Measurements from ENCODE around the gene ARHGAP32. TPM values are rescaled to one million over a fixed set of nuclear protein-coding genes. Genes with fewer than 3 reads are reported as not detected.

The ARHGAP32 gene
- total RNA-seq, 2 experiments from 2014 or later: 8.7 to 10.0 TPM

DNA sequence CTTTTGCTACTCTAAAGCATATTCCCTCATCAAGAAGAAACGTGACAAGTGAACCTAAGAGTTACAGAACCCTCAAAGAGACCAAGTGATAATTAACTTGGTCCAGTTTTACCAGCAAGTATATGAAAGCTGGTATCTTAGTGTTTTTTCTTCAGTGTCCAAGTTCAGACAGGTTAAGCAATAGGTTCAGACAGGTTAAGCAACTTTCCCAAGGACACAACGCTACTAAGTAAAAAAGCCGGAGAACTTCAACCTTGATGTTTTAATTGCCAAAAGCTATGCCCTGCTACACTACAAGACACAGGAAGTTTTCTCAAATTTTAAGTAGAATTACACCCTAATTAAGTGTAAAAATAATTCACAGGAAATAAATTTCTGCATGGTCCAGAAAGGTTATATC, 30.0 kb upstream of the ARHGAP32 start:
- H3K4me1 ChIP-seq (ENCODE audit: insufficient read depth, low read length): no peaks in the 10 kb centered on the region
- ATAC-seq (ENCODE audit: poor library complexity): no peak

GRCh38 chr11:129215506-129216245, 23.6 kb upstream of the ARHGAP32 start:
- no peaks in the 10 kb centered on the region for H3K27me3 ChIP-seq (ENCODE audit: control insufficient read depth in 1 of 2, insufficient read depth in 2 of 2, low read length in 2 of 2)
- H3K36me3 ChIP-seq (ENCODE audit: insufficient read depth, low read length): no peaks in the 10 kb centered on the region
- no peak for ATAC-seq (ENCODE audit: poor library complexity)
- POLR2A ChIA-PET: no interaction called here
- H3K4me1 ChIP-seq (ENCODE audit: insufficient read depth, low read length): no peaks in the 10 kb centered on the region
- no peaks in the 10 kb centered on the region for H3K36me3 Mint-ChIP-seq (ENCODE audit: low read depth)
- H3K4me1 Mint-ChIP-seq (ENCODE audit: low read depth): no peaks in the 10 kb centered on the region
- intact Hi-C loops (cut with DNase I, micrococcal nuclease): no loop called here
- H3K9me3 Mint-ChIP-seq: no peaks in the 10 kb centered on the region
- CTCF ChIA-PET: no interaction called here
- no peak overlapping the region for H3K4me3 ChIP-seq (ENCODE audit: low read length)
- no peak overlapping the region for H3K4me3 Mint-ChIP-seq
- TF ChIP-seq, protein P1, sequence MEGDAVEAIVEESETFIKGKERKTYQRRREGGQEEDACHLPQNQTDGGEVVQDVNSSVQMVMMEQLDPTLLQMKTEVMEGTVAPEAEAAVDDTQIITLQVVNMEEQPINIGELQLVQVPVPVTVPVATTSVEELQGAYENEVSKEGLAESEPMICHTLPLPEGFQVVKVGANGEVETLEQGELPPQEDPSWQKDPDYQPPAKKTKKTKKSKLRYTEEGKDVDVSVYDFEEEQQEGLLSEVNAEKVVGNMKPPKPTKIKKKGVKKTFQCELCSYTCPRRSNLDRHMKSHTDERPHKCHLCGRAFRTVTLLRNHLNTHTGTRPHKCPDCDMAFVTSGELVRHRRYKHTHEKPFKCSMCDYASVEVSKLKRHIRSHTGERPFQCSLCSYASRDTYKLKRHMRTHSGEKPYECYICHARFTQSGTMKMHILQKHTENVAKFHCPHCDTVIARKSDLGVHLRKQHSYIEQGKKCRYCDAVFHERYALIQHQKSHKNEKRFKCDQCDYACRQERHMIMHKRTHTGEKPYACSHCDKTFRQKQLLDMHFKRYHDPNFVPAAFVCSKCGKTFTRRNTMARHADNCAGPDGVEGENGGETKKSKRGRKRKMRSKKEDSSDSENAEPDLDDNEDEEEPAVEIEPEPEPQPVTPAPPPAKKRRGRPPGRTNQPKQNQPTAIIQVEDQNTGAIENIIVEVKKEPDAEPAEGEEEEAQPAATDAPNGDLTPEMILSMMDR (IDR thresholded peaks at IDR 0.05): no peak
- no peaks in the 10 kb centered on the region for H3K27me3 Mint-ChIP-seq
- no peak overlapping the region for H3K27ac Mint-ChIP-seq
- H3K27ac ChIP-seq (ENCODE audit: low read depth in 1 of 2, low read length in 2 of 2): no peak overlapping the region
- no peaks in the 10 kb centered on the region for H3K9me3 ChIP-seq (ENCODE audit: control insufficient read depth in 1 of 2, insufficient read depth in 1 of 2, low read length in 2 of 2)
- no peak for DNase-seq

More for the DNA sequence above, 30.0 kb upstream of the ARHGAP32 start:
- no peak for DNase-seq
- H3K4me1 Mint-ChIP-seq (ENCODE audit: low read depth): no peaks in the 10 kb centered on the region
- intact Hi-C loops (cut with DNase I, micrococcal nuclease): no loop called here
- POLR2A ChIA-PET: no interaction called here
- Histone ChIP-seq H3K27me3 (ENCODE audit: control insufficient read depth in 1 of 2, insufficient read depth in 2 of 2, low read length in 2 of 2) (no peaks in the 10 kb centered on the region), H3K36me3 (ENCODE audit: insufficient read depth, low read length) (no peaks in the 10 kb centered on the region), H3K27ac (ENCODE audit: low read depth in 1 of 2, low read length in 2 of 2) (no peak overlapping the region), H3K9me3 (ENCODE audit: control insufficient read depth in 1 of 2, insufficient read depth in 1 of 2, low read length in 2 of 2) (peaks cover 0 to 17% of the 10 kb centered on the region in 2 experiments), H3K4me3 (ENCODE audit: low read length) (no peak overlapping the region)
- no peaks in the 10 kb centered on the region for H3K27me3 Mint-ChIP-seq
- CTCF ChIA-PET: no interaction called here
- H3K4me3 Mint-ChIP-seq: no peak overlapping the region
- H3K27ac Mint-ChIP-seq: no peak overlapping the region
- TF ChIP-seq, protein P1 (IDR thresholded peaks at IDR 0.05): no peak
- H3K9me3 Mint-ChIP-seq: peaks cover 8% of the 10 kb centered on the region
- H3K36me3 Mint-ChIP-seq (ENCODE audit: low read depth): peaks cover 19% of the 10 kb centered on the region

DNA sequence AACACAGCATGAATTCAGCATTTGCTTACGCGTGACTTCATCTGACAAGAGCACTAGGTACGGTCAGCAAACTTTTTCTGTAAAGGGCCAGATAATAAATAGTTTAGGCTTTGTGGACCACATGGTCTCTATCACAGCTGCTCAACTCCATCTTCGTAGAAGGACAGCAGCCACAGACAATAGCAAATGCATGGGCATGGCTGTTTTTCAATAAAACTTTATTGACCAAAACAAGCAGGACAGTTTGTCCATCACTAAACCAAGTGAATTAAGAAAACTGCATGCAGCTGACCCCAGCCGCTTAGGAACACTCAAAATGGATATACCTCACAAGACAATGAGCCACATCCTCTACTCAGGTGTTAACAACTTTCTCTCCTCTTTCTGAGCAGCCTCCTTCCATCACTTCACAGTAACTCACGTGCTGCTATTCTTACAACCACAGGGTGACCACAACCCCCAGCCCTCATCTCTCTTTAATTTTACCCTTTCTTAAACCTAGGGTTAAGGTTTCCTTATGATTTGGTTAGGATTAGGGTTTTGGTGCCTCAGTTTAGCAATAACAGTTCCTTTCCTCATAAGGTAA, 22.7 kb upstream of the ARHGAP32 start:
- H3K36me3 Mint-ChIP-seq (ENCODE audit: low read depth): no peaks in the 10 kb centered on the region
- POLR2A ChIA-PET: no interaction called here

More for the DNA sequence above, 22.7 kb upstream of the ARHGAP32 start:
- Histone ChIP-seq H3K4me1 (ENCODE audit: insufficient read depth, low read length) (no peaks in the 10 kb centered on the region), H3K27ac (ENCODE audit: low read depth in 1 of 2, low read length in 2 of 2) (no peak overlapping the region), H3K27me3 (ENCODE audit: control insufficient read depth in 1 of 2, insufficient read depth in 2 of 2, low read length in 2 of 2) (no peaks in the 10 kb centered on the region), H3K9me3 (ENCODE audit: control insufficient read depth in 1 of 2, insufficient read depth in 1 of 2, low read length in 2 of 2) (no peaks in the 10 kb centered on the region), H3K4me3 (ENCODE audit: low read length) (no peak overlapping the region), H3K36me3 (ENCODE audit: insufficient read depth, low read length) (no peaks in the 10 kb centered on the region)
- Mint-ChIP-seq H3K27ac (no peak overlapping the region), H3K4me1 (ENCODE audit: low read depth) (no peaks in the 10 kb centered on the region), H3K9me3 (no peaks in the 10 kb centered on the region), H3K27me3 (no peaks in the 10 kb centered on the region), H3K4me3 (no peak overlapping the region)
- no peak for DNase-seq
- intact Hi-C loops (cut with DNase I, micrococcal nuclease): no loop called here
- TF ChIP-seq, protein P1 (IDR thresholded peaks at IDR 0.05): no peak
- CTCF ChIA-PET: no interaction called here
- no peak for ATAC-seq (ENCODE audit: poor library complexity)
